HG02870 (cell line): ENCODE data around the gene YY1.
A peak's percentile ranks its signal among the peaks of the same experiment; 100 is the strongest.
"Not testable (repeated sequence)": the region's sequence is repeated elsewhere in the genome, so short reads cannot be mapped to it uniquely, and the experiment has no call there.

Experiments used
- ATAC-seq: cut with Tn5 transposase; IDR thresholded peaks from one replicate; pipeline ENCODE4 v1.9.1; 2021; ENCODE audit warnings: mild to moderate bottlenecking, moderate library complexity; ENCODE audit not compliant: unreplicated experiment

YY1 gene

DNA sequence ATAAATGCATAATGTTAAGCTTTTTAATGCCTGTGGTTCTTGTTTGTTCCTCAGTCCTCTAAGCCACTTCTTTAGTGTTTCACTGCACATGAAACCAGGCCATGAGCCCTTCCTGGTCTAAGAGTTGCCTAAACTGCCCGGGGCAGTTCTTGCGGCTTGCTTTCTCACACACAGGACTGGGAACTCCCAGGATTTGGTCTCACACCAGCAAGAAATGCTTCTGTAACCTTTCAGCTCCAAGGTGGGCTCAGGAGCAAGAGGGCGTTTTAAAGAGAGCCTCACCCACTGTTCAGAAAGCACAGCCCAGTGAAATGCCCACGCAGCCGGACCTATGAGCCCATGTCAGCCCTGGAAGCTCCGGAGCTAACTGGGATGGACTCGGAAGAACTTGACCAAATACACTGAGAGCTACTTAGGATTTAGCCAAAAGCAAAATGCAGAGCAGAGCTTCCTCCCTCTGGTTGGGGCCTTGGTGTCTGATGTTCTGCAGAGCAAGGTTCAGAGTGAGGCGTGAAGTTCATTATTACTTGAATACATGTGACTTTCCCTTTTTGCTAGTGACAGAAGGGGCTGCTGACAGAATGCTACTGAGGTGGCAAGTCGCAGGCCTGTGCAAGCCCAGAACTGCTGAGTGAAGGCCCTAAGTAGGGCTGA is 43.9 kb downstream of the YY1 start:
- ATAC-seq, result no peak

DNA sequence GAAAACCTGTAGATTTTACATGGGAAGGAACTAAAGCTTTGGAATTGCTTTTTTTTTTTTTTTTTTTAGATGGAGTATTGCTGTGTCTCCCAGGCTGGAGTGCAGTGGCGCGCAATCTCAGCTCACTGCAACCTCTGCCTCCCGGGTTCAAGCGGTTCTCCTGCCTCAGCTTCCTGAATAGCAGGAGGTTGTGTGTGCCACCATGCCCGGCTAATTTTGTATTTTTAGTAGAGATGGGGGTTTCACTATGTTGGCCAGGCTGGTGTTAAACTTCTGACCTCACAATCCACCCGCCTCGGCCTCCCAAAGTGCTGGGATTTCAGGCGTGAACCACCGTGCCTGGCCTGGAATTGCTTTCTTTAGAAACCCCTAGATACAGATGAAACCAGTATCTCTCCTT is 44.5 kb downstream of the YY1 start:
- ATAC-seq, result not testable (repeated sequence)

DNA sequence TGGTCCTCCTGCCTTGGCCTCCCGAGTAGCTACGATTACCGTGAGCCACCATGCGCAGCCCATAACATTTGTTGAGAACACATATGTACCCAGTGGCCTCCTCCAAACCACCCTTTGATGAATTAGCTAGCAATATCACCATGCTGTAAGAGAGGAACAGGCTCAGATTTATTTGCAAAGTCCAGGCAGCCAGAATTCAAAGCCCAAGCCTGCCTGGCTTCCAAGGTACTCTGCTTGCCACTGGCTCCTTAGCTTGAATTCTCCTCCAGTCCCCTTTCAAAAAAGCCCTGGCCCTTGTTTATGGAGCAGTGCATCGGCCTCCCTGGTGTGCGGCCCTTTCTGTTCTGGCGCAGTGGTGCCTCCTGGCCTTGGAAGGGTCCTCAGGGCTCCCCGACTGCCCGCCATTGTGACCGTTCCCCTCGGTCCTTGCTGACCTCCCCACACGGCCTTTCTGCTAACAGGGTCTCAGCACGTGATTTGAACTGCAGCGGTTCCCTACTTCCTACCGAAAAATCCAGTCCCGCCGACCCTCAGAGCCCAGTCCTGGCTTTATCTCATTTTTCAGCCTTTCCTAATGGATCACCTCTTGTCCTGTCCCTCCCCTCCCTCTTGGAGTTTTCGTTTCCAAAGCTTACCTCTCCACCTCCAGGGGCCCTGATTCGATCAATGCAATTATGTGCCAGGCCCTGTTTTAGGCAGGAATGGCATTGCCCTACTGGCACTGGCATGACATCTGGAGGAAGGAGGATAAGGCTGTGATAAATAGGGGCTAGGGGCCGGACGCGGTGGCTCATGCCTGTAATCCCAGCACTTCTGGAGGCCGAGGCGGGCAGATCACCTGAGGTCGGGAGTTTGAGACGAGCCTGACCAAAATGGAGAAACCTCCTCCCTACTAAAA is 45.3 kb downstream of the YY1 start:
- ATAC-seq, result no peak

DNA sequence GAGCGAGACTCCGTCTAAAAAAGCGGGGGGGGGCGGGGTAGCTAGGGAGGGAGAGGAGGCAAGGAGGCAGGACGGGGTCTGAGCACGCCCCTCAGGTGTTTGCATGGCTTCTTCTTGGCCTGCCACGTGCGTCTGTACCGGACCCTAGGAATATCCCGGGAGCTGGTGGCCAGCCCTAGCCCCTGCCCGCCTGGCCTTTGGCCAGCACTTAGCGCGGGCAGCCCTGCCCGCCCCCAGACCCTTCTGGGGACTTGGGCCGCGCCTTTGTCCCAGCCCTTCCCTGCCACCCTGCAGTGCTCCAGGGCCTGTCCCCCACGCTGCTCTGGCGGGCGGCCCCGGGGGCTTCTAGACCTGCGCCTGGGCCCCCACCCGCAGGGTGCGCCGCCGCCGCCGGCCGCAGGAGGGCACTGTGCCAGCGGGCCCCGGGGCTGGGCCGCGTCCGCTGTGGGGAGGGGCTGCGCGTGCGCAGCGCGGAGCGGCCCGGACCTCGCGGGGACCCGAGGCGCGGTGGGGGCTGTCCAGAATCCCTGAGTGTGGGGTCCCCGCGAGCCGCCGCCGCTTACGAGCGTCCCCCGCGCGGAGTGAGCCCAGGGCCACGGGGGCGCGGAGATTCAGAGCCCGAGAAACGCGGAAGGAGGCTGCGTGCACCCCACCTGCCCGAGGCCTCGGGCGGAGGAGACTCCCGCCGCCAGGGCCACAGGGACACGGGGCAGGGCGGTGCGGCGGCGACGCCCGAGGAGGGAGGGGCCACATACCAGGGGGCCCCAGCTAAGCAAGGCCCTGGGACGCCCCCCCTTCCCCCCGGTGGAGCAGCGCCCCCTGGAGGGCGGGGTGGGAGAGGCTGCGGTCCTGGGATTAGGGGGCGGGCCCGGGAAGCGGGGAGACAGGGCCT is 46.3 kb downstream of the YY1 start:
- peak; percentile 84 for ATAC-seq

DNA sequence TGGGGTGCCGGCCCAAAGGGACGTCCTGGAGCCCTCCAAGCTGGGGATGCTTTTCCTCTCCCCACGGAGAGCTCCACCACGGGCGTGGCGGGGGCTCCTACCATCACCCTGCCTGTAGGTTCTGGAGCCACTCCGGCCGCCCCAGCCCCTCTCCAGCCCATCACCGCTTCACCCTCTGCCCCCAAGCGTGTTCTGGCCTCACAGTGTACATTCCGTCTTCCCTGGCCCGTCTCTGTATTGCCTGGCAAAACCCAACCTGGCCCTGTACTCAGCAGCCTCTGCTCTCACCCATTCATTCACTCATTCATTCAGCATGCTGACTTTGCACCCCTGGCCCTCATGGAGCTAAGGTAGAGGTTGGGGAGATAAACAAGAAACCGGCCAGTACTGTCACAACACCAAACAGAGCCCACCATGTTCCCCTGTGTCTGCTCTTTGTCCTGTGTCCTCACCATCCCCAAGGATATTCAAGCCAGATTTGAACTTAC is 47.0 kb downstream of the YY1 start:
- ATAC-seq, result no peak

DNA sequence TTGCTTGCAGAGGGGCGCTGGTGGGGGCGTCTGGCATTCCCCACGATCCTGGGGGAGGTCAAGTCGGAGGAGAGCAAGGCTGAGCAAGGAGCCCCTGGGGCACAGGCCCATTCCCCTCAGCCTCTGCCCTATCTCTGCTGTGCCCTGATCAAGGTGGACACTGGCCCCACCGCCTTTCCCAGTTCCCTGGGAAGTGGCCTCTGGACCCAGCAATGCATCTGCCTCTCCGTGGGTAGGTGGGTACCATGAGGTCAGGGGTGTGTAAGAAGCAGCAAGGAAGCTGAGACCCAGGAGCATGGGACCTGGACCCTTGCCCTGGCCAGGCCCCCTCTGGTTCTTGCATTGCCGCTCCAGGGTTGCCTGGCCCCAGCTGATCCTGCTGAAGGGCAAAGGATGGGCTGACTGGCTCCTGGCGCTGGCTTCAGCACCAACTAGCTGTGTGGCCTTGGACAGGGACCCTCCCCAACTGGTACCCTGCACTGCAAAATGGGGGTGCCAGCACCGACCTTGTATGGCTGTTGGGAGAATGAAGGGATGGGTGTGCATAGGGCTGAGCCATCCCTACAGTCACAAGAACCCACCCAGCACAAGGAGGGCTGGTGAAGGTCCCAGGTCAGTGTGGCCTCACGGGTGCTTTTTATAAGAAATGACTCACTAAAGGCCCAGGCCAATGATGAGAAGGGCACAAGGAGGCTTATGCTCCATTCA is 47.7 kb downstream of the YY1 start:
- no peak for ATAC-seq

DNA sequence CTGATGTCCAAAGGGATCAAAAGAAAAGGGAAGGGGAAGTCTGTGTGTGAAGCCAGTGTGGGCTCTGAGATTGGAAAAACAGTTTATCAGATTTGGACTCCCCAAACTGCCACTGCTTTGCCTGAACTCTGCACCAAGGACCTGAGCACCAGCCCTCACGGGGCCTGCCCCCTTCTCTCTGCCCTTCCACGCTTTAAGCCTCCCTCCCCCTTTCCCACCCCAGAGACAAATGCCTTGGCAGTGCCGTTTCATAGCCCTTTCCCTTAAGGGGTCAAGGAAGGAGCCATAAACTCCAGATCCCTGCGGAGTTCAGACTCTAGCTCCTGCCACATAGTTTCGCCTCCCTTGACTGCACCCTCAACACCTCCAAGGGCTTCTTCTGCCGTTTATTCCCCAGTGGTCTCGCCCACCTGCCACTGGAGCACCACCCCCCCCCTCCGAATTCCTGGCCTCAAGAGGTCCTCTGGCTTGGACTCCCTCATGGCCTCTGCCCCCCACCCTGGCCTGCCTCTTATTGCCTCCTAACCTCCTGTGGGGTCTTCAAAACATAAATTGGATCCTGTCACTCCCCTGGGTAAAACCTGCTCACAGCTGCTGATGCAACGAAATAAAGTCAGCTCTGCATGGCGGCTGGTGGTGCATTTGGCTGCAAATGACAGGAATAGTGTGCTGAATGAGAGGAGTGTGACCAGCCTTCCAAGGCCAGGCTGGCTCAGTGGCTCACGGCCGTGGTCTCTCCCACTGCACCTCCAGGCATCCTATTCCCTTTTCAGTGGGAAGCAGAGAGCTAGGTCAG is 48.5 kb downstream of the YY1 start:
- ATAC-seq, result no peak

DNA sequence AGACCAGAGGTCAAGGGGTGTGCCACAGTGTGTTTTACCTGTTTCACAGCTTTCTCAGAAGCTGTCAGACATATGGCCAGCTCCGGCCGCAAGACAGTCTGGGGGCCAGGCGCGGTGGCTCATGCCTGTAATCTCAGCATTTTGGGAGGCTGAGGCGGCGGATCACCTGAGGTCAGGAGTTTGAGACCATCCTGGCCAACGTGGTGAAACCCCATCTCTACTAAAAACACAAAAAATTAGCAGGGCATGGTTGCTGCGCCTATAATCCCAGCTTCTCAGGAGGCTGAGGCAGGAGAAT is 49.0 kb downstream of the YY1 start:
- ATAC-seq, result not testable (repeated sequence)

DNA sequence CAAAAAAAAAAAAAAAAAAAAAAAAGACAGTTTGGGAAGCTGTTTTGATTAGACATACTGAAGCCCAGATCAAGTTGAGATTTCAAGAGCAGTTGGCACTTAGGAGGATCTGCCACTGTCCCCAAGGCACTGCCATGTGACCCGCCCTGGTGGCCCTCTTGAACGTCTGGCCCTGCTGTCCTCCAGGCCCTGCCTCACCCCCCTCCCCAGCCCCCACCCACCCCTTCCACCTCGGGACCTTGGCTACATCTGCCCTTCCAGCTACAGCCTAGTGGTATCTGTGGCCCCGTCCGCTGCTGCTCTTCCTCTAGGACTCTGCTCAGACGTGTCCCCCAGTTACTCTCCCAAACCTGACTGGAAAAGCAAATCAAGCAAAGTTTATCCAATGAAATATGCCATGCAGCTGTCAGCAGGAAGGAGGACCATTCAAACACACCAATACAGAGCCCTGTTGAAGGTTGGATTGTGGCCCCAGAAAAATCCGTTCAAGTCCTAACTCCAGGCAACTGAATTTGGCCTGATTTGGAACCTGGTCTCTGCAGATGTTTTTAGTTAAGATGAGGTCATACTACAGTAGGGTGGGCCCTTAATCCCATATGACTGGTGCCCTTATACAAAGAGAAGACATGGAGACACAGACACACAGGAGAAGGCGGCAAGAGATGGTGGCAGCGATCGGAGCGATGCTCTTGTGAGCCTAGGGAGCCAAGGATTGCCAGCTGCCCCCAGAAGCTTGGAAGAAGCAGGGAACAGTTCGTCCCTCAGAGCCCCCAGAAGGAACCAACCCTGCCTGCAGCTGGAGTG is 49.6 kb downstream of the YY1 start:
- no peak for ATAC-seq

DNA sequence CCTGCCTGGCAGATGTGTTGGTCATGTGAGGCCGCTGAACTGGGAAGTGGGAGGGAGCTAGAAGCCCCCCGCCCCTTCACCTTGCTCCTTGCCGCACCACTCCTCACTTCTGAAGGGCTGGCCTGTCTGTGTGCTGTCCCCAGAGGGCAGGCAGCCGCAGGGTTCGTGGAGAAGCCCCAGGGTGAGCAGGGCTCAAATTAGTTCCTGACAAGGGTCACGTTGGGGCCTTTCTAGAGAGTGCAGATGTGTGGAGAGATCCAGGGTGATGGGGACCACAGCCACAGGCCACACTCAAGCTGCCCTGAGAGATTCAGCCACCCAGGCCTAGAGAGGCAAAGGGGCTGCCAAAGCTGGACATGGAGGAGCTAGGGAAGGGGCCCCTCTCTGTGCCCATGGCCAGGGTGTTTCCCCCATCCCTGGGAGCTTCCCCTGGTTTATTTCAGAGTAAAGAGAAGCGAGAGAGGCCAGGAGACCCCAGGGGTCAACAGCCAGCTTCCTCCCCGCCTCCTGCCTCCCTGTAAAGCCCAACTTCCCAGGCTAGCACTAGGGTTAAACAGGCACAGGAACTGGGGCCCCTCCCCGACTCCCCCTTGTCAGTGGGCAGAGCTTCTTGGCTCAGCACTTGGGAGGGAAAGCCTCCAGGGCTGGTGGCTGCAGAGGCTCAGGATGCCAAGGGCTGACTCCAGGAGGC is 51.1 kb downstream of the YY1 start:
- no peak for ATAC-seq

DNA sequence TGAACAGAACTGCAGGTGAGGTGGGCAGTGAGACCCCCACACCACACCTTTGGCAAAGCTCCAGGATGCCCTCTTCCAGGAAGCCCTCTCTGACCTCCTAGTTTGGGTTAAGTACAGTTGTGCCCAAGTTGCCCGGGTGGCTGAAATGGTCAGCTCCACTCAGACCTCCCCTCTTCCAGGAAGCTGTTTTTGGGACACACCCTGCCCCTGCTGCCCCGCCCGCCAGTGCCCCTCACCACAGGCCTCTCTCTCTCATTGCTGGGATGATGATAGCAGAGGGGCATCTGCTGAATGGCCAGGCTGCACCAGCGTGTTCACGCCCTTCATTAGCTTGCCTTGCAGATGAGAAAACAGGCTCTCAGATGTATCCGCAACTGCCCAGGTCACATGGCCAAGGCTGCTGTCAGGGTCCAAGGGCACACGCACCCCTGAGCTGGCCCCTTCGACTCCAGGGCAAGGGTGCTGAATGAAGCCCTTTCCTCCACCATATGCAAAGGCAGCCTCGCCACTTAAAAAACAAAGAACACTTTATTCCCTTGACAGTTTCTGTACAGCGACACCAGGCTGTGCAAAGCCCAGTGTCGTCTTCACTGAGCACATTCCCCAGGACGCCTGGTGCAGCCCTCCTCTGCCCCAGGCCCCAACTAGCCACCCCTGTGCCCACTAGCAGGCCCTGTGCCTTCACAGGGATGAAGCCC is 51.8 kb downstream of the YY1 start:
- ATAC-seq, result no peak

DNA sequence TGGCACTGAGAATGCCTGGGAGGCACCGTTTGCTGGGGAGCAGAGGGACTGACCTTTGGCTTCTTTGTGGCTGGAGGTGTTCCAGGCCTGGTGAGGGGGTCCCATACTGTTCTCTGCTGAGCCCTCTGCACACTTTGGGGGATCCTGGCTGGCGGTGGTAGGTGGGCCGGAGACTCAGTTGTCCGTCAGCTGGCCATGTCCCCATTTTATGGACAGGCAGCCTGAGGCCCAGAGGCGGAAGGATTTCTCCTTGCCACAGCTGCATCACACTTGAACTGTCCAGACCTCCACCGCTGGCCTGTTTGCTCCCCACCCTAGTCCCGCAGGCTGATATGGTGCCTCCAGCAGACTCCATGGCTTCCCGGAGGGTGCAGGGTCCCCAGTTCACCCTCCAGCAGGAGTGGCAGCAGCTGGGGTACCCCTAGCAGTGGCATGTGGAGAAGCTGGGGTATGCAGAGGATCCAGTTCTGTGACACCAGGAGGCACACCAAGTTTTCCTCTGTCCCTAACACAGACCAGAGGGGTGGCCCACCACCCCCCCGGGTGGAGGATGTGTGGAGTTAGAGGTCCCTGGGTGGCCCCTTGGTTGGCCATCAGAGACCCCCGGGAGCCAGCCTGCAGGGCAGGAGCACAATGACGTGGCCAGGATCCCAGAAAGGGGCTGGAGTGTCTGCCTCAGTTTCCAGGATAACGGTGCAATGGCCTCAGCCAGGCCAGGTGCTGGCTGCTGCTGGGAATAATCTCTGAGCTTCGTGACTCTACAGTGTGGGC is 52.5 kb downstream of the YY1 start:
- no peak for ATAC-seq

DNA sequence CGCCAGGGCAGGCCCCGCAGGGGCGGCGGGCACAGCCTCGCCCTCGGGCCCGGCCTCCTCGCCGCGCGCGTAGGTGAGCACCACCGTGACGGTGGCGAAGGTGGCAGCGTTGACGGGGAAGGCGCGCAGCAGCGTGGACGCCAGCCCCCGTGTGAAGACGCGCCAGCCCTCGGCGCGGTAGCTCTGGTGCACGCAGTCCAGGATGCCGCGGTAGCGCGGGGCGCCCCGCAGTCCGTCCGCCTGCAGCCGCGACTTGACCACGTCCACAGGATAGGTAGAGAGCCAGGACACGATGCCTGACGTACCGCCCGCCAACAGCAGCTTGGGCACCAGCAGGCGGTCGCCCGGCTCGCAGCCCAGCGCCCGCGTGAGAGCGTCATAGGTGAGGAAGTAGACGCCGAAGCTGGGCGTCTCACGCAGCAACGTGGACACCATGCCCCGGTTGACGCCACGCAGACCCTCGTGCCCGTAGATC is 53.4 kb downstream of the YY1 start:
- no peak for ATAC-seq

DNA sequence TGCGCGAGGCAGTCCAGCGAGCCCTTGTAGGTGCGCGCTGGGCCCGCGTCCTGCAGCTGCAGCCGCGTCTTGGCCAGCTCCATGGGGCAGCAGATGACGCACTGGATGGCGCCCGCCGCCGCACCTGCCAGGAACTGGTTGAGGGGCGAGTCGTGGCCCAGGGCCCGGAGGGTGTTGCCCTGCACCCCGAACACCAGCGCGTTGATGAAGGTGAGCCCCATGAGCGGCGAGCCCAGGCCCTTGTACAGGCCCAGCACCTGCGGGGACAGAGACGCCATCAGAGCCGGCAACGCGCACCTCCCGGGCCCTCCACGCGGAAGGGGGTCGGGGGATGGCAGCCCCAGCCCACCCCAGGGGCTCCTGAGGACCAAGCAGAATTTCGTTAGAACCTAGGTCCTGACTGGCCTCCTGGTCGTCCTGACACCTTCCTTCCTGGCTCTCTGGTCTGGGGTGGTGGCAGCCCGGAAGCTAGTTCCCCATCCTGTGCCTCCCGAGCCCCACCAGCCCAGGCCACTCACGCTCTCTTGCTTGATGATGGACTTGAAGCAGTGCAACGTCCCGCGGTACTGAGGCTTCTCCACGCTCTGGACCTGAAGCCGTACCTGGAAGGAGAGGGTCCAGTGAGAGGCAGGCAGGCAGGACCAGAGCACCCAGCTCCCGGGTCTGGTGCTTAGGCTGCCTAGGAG is 54.0 kb downstream of the YY1 start:
- ATAC-seq, result no peak

DNA sequence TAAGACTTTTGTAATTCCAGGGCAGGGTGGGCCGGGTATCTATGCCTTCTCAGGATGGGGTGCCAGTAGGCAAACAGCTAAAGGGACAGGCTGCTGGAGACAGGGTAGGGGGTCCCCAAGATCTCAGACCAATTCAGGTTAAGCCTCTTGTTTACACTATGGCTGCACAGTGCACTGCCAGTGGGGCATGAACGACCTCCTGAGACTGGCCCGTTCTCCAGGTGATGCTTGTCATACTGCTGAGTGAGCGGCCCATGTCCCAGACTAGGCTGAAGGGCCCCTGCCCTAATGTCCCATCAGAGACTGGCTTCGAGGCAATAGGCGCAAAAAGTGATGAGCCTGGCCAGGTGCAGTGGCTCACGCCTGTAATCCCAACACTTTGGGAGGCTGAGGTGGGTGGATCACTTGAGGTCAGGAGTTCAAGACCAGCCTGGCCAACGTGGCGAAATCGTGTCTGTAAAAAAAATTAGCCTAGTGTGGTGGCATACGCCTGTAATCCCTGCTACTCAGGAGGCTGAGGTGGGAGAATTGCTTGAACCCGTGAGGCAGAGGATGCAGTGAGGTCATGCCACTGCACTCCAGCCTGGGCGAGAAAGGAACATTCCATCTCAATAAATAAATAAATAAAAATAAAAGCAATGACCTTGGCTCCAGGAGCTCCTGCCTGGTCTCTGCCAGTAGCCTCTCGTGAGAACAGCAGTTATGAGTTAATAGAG is 54.7 kb downstream of the YY1 start:
- ATAC-seq, result no peak
